GM12878 (cell line): ENCODE measurements around the gene BCL10. TPM values are rescaled to one million over a fixed set of nuclear protein-coding genes. Genes with fewer than 3 reads are reported as not detected.

ENCODE experiments used
- CBX5 ChIP-seq: sonication (generic); IDR thresholded peaks from 2 replicates; pipeline ENCODE4 v1.6.1; 2016; ENCODE audit warnings: low read depth, moderate library complexity, mild to moderate bottlenecking, inconsistent platforms
- EED ChIP-seq: sonication (generic); IDR thresholded peaks from 2 replicates; pipeline ENCODE4 v1.6.1; 2016; ENCODE audit warnings: antibody characterized with exemption, low read depth
- polyA plus RNA-seq, 11 experiments: library from polyadenylated mRNA; depleted of rRNA in 4 of 11; unstranded in 6 of 11; stranded (reverse) in 5 of 11; fragments of >200 nt; fragmentation: Nextera tagmentation in 4 of 11; fragmentation: Illumina TruSeq in 1 of 11; extraction: Ambion mirVana in 4 of 11; extraction: Trizol in 1 of 11; gene quantifications; 1 replicate in 1 of 11; 2 replicates in 10 of 11; pipeline versions ENCODE4 v1.2.1 to v1.2.3, GENCODE V29; 2011 to 2016; ENCODE audit warnings: inconsistent platforms in 2 of 11, missing spikeins in 2 of 11, low read depth in 1 of 11
- total RNA-seq, 4 experiments: library from RNA; depleted of rRNA in 3 of 4; stranded (reverse); fragments of >200 nt in 3 of 4; fragmentation: Illumina TruSeq in 1 of 4; extraction: Trizol in 1 of 4; gene quantifications; 2 replicates each; pipeline versions ENCODE4 v1.2.1 to v1.2.3, GENCODE V29; 2013 to 2021
- TF ChIP-seq, protein P1 (sequence below): IDR thresholded peaks from 2 replicates; pipeline ENCODE4 v1.6.1; 2012; ENCODE audit warnings: low read depth, low read length, improper control_type of control experiment
- TF ChIP-seq, protein P2 (sequence below): fragments of 450-650 bp; conservative IDR thresholded peaks from 2 replicates; pipeline ENCODE4 v1.6.1; 2017; ENCODE audit warnings: mild to moderate bottlenecking, moderate library complexity
- TF ChIP-seq, protein P3 (sequence below): fragments of 450-650 bp; IDR thresholded peaks from 2 replicates; pipeline ENCODE4 v1.6.1; 2017; ENCODE audit warnings: antibody characterized with exemption, mild to moderate bottlenecking, moderate library complexity

BCL10 gene
- total and polyA plus RNA-seq, 10 of the 15 experiments (the other 5 are each of a cell fraction or from before 2014, with no cell fraction given): 10.6 to 35.2 (median 19.5) TPM

DNA sequence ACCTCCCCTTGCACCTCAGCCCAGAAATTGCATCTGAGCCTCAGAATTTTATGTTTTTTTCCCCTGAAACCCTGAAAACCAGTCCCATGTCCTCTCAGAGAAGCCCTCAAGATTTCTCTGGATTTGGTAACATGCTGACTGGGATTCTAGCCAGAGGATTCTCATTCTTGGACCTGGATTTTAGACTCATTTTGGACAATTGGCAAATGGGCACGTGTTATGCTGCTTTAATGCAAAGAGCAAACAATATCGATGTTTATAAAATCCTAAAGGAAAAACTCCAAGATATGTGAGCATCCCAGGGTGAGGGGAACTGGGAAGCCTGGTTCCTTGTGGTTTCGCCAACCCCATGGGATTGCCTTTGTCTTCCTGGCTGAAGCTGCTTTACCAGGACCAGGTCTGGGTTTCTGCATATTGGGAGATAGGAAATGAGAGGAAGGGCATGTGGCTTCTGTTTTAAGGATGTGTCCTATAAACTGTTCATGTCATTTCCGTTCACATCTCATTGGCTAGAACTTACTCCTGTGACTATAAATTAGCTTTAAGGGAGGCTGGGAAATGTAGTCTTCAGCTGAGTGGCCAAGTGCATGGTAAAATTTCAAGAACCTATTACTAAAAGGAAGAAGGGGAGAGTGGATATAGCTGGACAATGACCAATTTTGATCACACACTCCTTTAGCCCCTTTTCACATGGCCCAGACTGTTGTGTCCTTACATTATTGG, 27.2 kb upstream of the BCL10 start (continued):
- TF ChIP-seq EED (no peak), CBX5 (no peak)
- TF ChIP-seq, protein P1, sequence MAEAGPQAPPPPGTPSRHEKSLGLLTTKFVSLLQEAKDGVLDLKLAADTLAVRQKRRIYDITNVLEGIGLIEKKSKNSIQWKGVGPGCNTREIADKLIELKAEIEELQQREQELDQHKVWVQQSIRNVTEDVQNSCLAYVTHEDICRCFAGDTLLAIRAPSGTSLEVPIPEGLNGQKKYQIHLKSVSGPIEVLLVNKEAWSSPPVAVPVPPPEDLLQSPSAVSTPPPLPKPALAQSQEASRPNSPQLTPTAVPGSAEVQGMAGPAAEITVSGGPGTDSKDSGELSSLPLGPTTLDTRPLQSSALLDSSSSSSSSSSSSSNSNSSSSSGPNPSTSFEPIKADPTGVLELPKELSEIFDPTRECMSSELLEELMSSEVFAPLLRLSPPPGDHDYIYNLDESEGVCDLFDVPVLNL: no peak
- TF ChIP-seq, protein P2, sequence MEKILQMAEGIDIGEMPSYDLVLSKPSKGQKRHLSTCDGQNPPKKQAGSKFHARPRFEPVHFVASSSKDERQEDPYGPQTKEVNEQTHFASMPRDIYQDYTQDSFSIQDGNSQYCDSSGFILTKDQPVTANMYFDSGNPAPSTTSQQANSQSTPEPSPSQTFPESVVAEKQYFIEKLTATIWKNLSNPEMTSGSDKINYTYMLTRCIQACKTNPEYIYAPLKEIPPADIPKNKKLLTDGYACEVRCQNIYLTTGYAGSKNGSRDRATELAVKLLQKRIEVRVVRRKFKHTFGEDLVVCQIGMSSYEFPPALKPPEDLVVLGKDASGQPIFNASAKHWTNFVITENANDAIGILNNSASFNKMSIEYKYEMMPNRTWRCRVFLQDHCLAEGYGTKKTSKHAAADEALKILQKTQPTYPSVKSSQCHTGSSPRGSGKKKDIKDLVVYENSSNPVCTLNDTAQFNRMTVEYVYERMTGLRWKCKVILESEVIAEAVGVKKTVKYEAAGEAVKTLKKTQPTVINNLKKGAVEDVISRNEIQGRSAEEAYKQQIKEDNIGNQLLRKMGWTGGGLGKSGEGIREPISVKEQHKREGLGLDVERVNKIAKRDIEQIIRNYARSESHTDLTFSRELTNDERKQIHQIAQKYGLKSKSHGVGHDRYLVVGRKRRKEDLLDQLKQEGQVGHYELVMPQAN: no peak
- TF ChIP-seq, protein P3, sequence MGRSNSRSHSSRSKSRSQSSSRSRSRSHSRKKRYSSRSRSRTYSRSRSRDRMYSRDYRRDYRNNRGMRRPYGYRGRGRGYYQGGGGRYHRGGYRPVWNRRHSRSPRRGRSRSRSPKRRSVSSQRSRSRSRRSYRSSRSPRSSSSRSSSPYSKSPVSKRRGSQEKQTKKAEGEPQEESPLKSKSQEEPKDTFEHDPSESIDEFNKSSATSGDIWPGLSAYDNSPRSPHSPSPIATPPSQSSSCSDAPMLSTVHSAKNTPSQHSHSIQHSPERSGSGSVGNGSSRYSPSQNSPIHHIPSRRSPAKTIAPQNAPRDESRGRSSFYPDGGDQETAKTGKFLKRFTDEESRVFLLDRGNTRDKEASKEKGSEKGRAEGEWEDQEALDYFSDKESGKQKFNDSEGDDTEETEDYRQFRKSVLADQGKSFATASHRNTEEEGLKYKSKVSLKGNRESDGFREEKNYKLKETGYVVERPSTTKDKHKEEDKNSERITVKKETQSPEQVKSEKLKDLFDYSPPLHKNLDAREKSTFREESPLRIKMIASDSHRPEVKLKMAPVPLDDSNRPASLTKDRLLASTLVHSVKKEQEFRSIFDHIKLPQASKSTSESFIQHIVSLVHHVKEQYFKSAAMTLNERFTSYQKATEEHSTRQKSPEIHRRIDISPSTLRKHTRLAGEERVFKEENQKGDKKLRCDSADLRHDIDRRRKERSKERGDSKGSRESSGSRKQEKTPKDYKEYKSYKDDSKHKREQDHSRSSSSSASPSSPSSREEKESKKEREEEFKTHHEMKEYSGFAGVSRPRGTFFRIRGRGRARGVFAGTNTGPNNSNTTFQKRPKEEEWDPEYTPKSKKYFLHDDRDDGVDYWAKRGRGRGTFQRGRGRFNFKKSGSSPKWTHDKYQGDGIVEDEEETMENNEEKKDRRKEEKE: no peak
